GM21723 (cell line): ENCODE results near the gene GPR68.
"Not testable (repeated sequence)": the region's sequence is repeated elsewhere in the genome, so short reads cannot be mapped to it uniquely, and the experiment has no call there.

ENCODE experiments used
- ATAC-seq: cut with Tn5 transposase; IDR thresholded peaks from one replicate; pipeline ENCODE4 v1.9.1; 2021; ENCODE audit warnings: mild to moderate bottlenecking, moderate library complexity; ENCODE audit not compliant: unreplicated experiment

The GPR68 gene

GRCh38 chr14:91254461-91254860 lies 10.0 kb upstream of the GPR68 start:
- no peak for ATAC-seq

GRCh38 chr14:91253795-91254323 lies 9.4 kb upstream of the GPR68 start:
- no peak for ATAC-seq

- no peak for ATAC-seq
Observed at GRCh38 chr14:91252871-91253794, 8.6 kb upstream of the GPR68 start.

GRCh38 chr14:91250912-91251311 lies 6.4 kb upstream of the GPR68 start:
- no peak for ATAC-seq

- ATAC-seq = peak; percentile 77
Observed at GRCh38 chr14:91249841-91250616, 5.5 kb upstream of the GPR68 start.

- ATAC-seq = no peak
Observed at GRCh38 chr14:91246051-91246852, 1.7 kb upstream of the GPR68 start.

GRCh38 chr14:91245616-91246015 lies 1.1 kb upstream of the GPR68 start:
- ATAC-seq = not testable (repeated sequence)

- ATAC-seq = no peak
Observed at GRCh38 chr14:91245029-91245428, 525 bp upstream of the GPR68 start.

- ATAC-seq = peak; percentile 8
Observed at GRCh38 chr14:91243074-91243471, 1.4 kb downstream of the GPR68 start.

- no peak for ATAC-seq
Observed at GRCh38 chr14:91242635-91243034, 1.9 kb downstream of the GPR68 start.

- peak; percentile 64 for ATAC-seq
Observed at GRCh38 chr14:91241863-91242262, 2.6 kb downstream of the GPR68 start.

- ATAC-seq = no peak
Observed at GRCh38 chr14:91238661-91239060, 5.8 kb downstream of the GPR68 start.

- ATAC-seq = no peak
Observed at GRCh38 chr14:91238085-91238484, 6.4 kb downstream of the GPR68 start.

- no peak for ATAC-seq
Observed at GRCh38 chr14:91237219-91237618, 7.3 kb downstream of the GPR68 start.

GRCh38 chr14:91235841-91236240 lies 8.7 kb downstream of the GPR68 start:
- ATAC-seq = no peak

- no peak for ATAC-seq
Observed at GRCh38 chr14:91234791-91235114, 9.8 kb downstream of the GPR68 start.

- ATAC-seq = no peak
Observed at GRCh38 chr14:91233936-91234790, 10.3 kb downstream of the GPR68 start.

GRCh38 chr14:91232603-91233002 lies 11.9 kb downstream of the GPR68 start:
- ATAC-seq = no peak

- ATAC-seq = no peak
Observed at GRCh38 chr14:91232052-91232451, 12.5 kb downstream of the GPR68 start.

GRCh38 chr14:91231446-91231845 lies 13.1 kb downstream of the GPR68 start:
- no peak for ATAC-seq
